HCT116 (cell line): ENCODE results near the gene TAF1B.

Experiments
- ATF3 ChIP-seq: IDR thresholded peaks from 2 replicates; pipeline ENCODE4 v1.6.1; 2012
- CBX3 ChIP-seq: IDR thresholded peaks from 2 replicates; pipeline ENCODE4 v1.6.1; 2012; ENCODE audit warnings: low read depth
- CTCF ChIP-seq, 3 experiments: fragments of 200-600 bp in 1 of 3; sonication (generic) in 1 of 3; IDR thresholded peaks in 2 of 3; conservative IDR thresholded peaks in 1 of 3; 2 replicates each; pipeline ENCODE4 v1.5.1; 2012 to 2017; ENCODE audit warnings: low read depth in 2 of 3, low read length in 2 of 3, antibody characterized with exemption in 1 of 3, borderline replicate concordance in 1 of 3, control low read depth in 1 of 3, mild to moderate bottlenecking in 1 of 3, mixed read lengths in 1 of 3, mixed run types in 1 of 3, moderate library complexity in 1 of 3; ENCODE audit not compliant: insufficient read depth in 1 of 3
- EZH2 ChIP-seq: fragments of 200-600 bp; sonication (generic); IDR thresholded peaks from 2 replicates; pipeline ENCODE4 v1.6.1; 2017; ENCODE audit warnings: antibody characterized with exemption, mixed run types
- EZH2phosphoT487 ChIP-seq: fragments of 200-600 bp; IDR thresholded peaks from 2 replicates; pipeline ENCODE4 v1.6.1; 2018; ENCODE audit warnings: antibody characterized with exemption, borderline replicate concordance
- POLR2A ChIP-seq: IDR thresholded peaks from 2 replicates; pipeline ENCODE4 v1.7.0; 2011; ENCODE audit warnings: borderline replicate concordance; ENCODE audit not compliant: insufficient read depth, insufficient read length; ENCODE audit errors: extremely low read depth
- POLR2AphosphoS5 ChIP-seq: IDR thresholded peaks from 2 replicates; pipeline ENCODE4 v1.6.1; 2011; ENCODE audit warnings: mild to moderate bottlenecking, low read depth, low read length, moderate library complexity
- RAD21 ChIP-seq: IDR thresholded peaks from 2 replicates; pipeline ENCODE4 v1.6.1; 2012; ENCODE audit warnings: low read depth, mild to moderate bottlenecking
- SIN3A ChIP-seq: IDR thresholded peaks from 2 replicates; pipeline ENCODE4 v1.6.1; 2012; ENCODE audit warnings: low read depth
- SP1 ChIP-seq: IDR thresholded peaks from 2 replicates; pipeline ENCODE4 v1.6.1; 2012; ENCODE audit warnings: low read depth
- SRF ChIP-seq: IDR thresholded peaks from 2 replicates; pipeline ENCODE4 v1.6.1; 2012; ENCODE audit warnings: low read depth
- ZFX ChIP-seq: fragments of 450-650 bp; IDR thresholded peaks from 2 replicates; pipeline ENCODE4 v1.6.1; 2017

GRCh38 chr2:9877726-9878125 is 34.5 kb downstream of the TAF1B start:
- no peak for TF ChIP-seq SP1
- no peak for TF ChIP-seq CTCF (IDR thresholded peaks at IDR 0.05 in 2 of 3, conservative IDR thresholded peaks at IDR 0.05 in 1 of 3; ENCODE audit: borderline replicate concordance in 1 of 3, insufficient read depth in 1 of 3, low read depth in 2 of 3, low read length in 2 of 3)
- no peak for TF ChIP-seq ZFX
- TF ChIP-seq EZH2: no peak
- TF ChIP-seq SIN3A: no peak
- no peak for TF ChIP-seq CBX3
- no peak for TF ChIP-seq POLR2A
- no peak for TF ChIP-seq SRF
- no peak for TF ChIP-seq EZH2phosphoT487
- no peak for TF ChIP-seq RAD21
- no peak for TF ChIP-seq ATF3
- no peak for TF ChIP-seq POLR2AphosphoS5
